Stimulated activated CD8-positive, alpha-beta memory T cell treated with anti-CD3 and anti-CD28 coated beads, Interleukin-12 subunit alpha, Interleukin-12 subunit beta, amount 100 ng/mL, for 1 hour (primary cell): ENCODE measurements around the gene CDH8.
"Not testable (repeated sequence)": the region's sequence is repeated elsewhere in the genome, so short reads cannot be mapped to it uniquely, and the experiment has no call there.

Experiments
- DNase-seq: peaks from one replicate; pipeline ENCODE4 v3.0.0-alpha.2; 2020; ENCODE audit warnings: low read depth

Gene CDH8

GRCh38 chr16:61862221-61863155 lies 173.8 kb downstream of the CDH8 start:
- DNase-seq: no peak

- no peak for DNase-seq
Measured at GRCh38 chr16:61858988-61859387, 177.2 kb downstream of the CDH8 start.

- no peak for DNase-seq
Measured at GRCh38 chr16:61842666-61843065, 193.6 kb downstream of the CDH8 start.

GRCh38 chr16:61836804-61837393 lies 199.3 kb downstream of the CDH8 start:
- DNase-seq: no peak

- no peak for DNase-seq
Measured at GRCh38 chr16:61834082-61834481, 202.2 kb downstream of the CDH8 start.

GRCh38 chr16:61831351-61831917 lies 204.8 kb downstream of the CDH8 start:
- no peak for DNase-seq

GRCh38 chr16:61829631-61830030 lies 206.6 kb downstream of the CDH8 start:
- no peak for DNase-seq

GRCh38 chr16:61823326-61823725 lies 212.9 kb downstream of the CDH8 start:
- DNase-seq: no peak

- no peak for DNase-seq
Measured at GRCh38 chr16:61820820-61821219, 215.4 kb downstream of the CDH8 start.

- DNase-seq: no peak
Measured at GRCh38 chr16:61820398-61820797, 215.8 kb downstream of the CDH8 start.

- no peak for DNase-seq
Measured at GRCh38 chr16:61818850-61819249, 217.4 kb downstream of the CDH8 start.

- no peak for DNase-seq
Measured at GRCh38 chr16:61817583-61818278, 218.5 kb downstream of the CDH8 start.

GRCh38 chr16:61814726-61815347 lies 221.4 kb downstream of the CDH8 start:
- DNase-seq: no peak

- DNase-seq: no peak
Measured at GRCh38 chr16:61813339-61813738, 222.9 kb downstream of the CDH8 start.

- DNase-seq: no peak
Measured at GRCh38 chr16:61812251-61812650, 224.0 kb downstream of the CDH8 start.

GRCh38 chr16:61807551-61807950 lies 228.7 kb downstream of the CDH8 start:
- DNase-seq: no peak

- not testable (repeated sequence) for DNase-seq
Measured at GRCh38 chr16:61801217-61801616, 235.0 kb downstream of the CDH8 start.

GRCh38 chr16:61798741-61799140 lies 237.5 kb downstream of the CDH8 start:
- DNase-seq: no peak

GRCh38 chr16:61797961-61798507 lies 238.2 kb downstream of the CDH8 start:
- DNase-seq: no peak

GRCh38 chr16:61797296-61797795 lies 238.9 kb downstream of the CDH8 start:
- DNase-seq: no peak

- DNase-seq: no peak
Measured at GRCh38 chr16:61792194-61792909, 243.9 kb downstream of the CDH8 start.
